Gastrocnemius medialis (tissue), 4 donors: ENCODE results near the gene NOX5.

Source experiments
- POLR2A ChIP-seq, 2 donors: fragments of 450-650 bp; IDR thresholded peaks; one replicate each; pipeline ENCODE4 v1.6.1; 2017; ENCODE audit warnings: antibody characterized with exemption in 2 of 2, mild to moderate bottlenecking in 2 of 2, moderate library complexity in 2 of 2
- TF ChIP-seq, protein P1 (sequence below), 5 experiments: fragments of 450-650 bp in 3 of 5; fragments of 200-600 bp in 2 of 5; sonication (generic) in 2 of 5; IDR thresholded peaks in 4 of 5; conservative IDR thresholded peaks in 1 of 5; 1 replicate in 4 of 5; 2 replicates in 1 of 5; pipeline ENCODE4 v1.5.1; 2016 to 2019; ENCODE audit warnings: antibody characterized with exemption in 5 of 5, mild to moderate bottlenecking in 3 of 5, moderate library complexity in 3 of 5

DNA sequence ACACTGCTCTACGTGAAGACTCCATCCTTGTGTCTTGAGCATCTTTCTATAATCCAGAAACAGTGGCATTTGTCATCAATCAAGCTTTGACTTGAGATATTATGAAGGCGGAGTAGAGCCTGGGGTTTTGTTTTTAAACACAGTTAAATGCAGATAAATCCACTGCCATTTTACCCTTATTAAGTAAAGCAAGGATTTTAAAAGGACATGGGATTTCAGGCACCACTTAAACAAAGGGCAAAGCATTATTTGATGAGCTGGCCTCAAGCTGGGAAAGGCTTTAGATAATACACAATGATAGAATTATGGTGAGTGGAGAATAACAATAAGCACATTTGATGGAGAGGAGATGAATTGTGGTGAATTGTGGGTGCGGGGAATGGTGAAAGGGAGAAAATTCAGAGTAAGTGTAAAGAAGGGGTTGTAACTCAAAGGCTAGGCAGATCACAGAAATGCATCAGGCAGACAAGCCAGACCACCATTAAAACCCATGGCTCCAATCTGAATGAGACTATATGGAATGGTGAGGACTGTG is 91.0 kb downstream of the NOX5 start:
- TF ChIP-seq POLR2A (IDR thresholded peaks at IDR 0.05) = no peak
- TF ChIP-seq, protein P1, sequence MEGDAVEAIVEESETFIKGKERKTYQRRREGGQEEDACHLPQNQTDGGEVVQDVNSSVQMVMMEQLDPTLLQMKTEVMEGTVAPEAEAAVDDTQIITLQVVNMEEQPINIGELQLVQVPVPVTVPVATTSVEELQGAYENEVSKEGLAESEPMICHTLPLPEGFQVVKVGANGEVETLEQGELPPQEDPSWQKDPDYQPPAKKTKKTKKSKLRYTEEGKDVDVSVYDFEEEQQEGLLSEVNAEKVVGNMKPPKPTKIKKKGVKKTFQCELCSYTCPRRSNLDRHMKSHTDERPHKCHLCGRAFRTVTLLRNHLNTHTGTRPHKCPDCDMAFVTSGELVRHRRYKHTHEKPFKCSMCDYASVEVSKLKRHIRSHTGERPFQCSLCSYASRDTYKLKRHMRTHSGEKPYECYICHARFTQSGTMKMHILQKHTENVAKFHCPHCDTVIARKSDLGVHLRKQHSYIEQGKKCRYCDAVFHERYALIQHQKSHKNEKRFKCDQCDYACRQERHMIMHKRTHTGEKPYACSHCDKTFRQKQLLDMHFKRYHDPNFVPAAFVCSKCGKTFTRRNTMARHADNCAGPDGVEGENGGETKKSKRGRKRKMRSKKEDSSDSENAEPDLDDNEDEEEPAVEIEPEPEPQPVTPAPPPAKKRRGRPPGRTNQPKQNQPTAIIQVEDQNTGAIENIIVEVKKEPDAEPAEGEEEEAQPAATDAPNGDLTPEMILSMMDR (IDR thresholded peaks at IDR 0.05 in 4 of 5, conservative IDR thresholded peaks at IDR 0.05 in 1 of 5) = no peak
